Activated naive CD8-positive, alpha-beta T cell treated with anti-CD3 and anti-CD28 coated beads, Interleukin-2, amount 50 U/mL, for 16 hours (primary cell): Measurements from ENCODE around the gene EPHB1.

Experiments used
- DNase-seq: peaks from one replicate; pipeline ENCODE4 v3.0.0-alpha.2; 2020; ENCODE audit warnings: low read depth, low spot score

EPHB1 gene

DNA sequence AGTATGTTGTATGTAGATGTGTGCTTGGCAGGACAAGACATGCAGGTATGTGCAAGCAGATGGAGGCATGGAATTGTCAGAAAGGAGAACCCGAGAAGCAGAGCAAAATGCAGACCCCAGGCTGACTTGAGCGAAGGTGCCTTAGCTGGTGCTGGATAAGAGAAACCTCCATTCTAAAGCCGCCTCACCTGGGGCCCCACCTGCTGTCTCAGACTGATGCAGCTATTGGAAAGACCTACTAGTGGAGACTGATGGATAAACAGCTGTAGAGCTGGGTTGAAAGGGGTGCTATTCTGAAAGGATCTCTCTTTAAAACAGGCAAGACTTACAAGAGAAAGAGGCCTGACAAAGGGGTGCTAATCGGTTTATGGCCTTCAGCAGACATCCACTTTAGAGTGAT, 86.2 kb downstream of the EPHB1 start:
- DNase-seq: no peak

DNA sequence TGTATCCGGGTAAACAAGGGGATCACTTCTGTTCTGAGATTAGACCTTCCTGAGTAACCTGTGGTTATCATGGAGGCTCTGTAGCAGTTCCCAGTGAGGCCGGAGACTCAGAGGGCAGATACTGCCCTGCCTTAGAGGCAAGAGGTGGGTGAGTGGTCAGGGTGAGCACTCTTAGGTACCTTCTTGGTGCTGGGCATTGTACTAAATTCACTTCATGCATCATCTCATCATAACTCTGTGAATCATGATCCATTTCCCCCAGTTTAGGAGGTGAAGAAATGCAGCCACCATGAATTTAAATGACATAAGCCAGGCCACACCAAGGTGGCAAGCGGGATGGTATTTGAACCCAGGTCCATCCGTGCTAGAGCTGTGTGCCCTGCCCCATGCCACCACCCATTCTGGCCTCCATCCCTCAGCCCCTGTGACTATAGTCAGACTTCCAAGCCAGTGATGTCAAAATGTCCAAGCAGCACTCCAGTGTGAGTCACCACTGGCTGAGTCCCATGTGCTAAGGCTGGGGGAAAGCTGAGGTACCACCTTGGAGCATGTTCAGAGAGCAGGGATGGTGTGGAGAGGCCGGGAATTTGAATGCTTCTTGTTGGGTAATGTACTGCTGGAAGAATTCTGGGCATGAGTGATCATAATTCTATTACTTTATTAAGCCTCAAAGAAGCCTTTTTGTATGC, 88.8 kb downstream of the EPHB1 start:
- DNase-seq: no peak

DNA sequence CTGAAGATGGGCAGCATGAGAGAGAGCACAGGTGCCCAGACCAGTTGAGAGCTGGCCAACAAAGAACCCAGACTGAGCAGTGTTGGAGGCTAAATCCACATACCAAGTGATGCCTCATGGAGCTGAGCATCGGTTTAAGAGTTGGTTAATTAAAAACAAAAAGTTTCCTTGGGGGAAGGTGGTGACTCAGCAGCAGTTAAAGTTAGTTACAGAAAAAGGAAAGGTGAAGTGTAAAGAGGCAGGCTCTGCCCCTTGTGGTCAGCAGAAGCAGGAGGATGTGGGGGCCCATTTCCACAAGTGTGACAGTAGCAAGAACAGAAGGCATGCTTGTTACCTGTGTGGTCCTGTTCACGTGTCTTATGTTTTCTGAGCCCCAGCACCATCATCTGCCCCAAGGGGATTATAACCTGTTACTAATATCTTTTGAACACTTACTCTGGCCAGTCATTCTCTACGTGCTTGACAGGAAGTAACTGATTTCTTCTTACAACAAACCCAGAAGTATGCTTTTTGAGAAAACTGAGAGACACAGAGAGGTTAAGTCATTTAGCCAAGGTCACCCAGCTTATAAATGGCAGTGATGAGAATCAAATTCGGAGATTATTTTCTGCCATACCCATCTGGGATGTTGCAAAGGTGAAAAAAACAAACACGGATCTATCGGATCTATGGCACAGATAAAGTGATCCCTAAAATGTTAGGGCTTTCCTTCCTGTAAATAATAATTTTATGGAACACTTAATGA, 91.0 kb downstream of the EPHB1 start:
- DNase-seq: no peak

DNA sequence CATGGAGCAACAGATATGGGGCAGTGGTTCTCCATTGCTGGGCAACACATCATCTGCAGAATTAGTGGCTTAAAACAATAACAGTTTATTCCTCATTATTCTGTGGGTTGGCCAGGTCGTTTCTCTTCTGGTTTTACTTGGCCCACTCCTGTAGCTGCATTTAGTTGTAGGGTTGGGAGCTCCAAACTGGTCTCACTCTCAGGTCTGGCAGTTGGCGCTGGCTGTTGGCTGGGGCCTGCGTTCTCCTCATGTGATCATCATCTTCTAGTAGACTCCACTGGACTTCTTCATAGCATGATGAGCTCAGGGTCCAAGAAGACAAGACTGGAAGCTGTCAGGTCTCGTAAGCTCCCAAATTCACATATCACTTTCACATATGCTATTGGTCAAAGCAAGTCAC, 91.9 kb downstream of the EPHB1 start:
- no peak for DNase-seq

DNA sequence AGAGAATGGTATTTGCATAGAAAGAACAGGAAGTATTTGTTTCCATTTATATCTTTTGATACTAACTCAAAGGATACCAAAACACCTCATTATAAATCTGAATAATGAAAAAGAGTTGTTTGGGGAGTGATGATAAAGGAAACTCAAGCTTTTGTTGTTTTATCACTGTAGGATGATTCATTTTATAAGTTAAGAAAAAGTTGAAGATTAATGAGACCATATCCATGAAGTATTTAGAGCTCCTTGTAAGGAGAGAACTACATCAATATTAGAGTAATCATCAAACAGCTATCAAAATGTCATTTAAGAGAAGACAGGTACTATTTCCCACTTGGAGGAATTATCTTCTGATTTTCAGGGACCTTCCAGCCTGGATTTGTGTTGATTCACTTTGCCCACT, 92.5 kb downstream of the EPHB1 start:
- DNase-seq: no peak

DNA sequence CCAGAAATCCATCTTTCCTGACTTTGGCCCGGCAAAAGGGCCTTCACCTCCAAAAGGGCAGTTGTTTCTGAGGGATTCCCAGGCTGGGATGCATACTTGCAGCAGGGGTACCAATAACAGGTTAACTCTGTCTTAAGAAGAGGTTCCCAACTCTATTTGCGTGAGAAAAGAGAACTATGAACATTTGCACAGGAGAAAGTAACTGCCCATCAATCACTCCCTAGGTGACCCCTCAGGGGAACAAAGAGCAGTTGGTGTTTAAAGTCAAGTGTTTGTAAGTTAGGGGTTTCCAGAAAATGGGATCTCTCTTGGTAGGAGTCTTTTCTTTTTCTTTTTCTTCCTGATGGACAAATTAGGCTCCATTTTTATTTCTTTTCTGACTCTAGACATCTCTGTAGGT, 97.3 kb downstream of the EPHB1 start:
- DNase-seq: no peak

DNA sequence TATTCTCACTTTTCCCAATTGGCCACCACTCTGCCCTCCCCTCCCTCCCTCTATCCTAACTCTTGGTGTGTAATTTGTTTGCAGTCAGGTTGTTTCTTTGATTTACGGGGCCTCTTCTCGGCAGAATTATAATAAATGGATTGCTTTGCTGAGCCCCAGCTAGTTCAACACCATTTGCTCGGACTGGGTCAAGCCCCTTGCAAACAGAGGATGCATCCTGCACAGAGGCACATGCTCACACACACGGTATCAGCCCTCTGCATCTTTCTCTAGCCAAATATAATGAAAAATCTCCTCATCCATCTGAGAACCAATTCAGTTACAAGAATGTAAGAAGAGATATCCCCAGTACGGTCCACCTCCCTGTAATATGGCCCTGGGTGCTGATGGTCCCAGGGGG, 97.7 kb downstream of the EPHB1 start:
- no peak for DNase-seq

DNA sequence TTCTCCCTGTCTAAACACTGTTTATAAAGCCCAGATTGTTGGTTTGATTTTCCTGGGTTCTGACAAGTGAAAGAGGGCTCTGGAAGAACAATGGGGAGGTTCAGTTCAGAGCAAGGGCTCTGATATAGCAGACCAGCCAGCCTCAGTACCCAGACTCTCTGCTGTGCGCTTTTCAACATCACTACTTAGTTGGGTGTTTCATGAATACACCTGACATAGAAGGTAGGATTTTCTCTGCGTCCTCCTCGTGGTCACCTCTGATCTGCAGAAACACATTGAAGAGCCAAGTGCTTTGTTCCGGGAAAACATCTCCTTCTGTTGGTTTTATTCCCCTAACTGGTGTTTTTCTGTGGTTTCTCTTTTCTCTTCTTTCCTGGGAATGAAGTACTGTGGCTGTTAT, 99.5 kb downstream of the EPHB1 start:
- DNase-seq: no peak

DNA sequence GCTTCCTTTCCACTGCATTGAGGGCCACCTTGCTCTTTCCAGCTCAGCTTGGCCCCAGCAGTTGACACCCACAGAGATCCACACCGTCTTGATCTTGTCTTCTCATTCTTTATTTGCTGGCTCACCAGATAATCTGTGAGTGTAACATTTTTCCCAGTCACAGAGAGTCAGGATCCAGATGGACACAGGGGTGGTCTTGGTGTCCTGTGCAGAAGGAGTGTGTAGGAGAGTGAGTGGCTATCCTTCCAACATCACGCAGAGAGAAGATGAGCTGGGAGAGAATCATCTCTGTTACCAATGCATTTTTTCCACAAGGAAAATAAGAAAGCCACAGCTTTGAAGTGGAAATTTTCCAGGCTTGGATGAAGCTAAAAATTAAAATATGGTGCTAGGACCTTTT, 100.1 kb downstream of the EPHB1 start:
- no peak for DNase-seq

DNA sequence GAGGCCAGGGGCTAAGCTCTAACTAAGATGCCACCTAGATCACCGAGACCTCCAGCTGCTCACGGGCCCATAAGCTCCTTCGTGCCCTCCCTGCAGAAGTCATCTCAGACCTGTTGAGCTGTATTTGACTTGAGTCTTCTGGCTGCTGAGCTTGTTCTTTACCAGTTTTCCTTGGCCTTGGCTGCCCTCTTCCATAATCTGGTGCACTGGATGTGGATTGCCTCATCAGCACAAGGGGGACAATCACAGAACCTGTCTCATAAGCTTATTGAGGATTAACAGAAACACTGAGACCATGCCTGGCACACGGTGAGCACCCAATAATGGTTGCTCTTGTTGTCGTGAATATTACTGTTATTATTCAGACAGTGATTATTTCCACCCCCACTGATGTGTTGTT, 101.1 kb downstream of the EPHB1 start:
- DNase-seq: no peak

DNA sequence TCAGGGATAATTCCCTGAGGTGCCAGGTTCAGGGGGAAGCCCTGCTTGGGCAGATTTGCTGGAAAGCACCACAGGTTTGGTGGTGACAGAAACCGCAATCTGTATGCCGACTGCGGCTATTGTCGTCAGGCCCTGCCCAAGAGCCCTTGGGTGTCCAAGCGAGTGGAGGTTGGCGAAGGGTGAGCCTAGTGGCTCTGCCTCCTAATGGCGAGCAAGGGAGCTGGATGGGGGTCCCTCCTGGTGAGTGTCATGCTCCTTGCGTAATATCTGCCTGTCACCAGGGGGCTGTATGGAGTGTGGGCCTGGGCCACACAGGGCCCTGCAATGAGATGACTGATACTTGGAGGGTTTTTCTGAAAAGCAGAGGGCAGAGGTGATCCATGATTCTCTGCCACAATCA, 101.6 kb downstream of the EPHB1 start:
- DNase-seq: no peak

DNA sequence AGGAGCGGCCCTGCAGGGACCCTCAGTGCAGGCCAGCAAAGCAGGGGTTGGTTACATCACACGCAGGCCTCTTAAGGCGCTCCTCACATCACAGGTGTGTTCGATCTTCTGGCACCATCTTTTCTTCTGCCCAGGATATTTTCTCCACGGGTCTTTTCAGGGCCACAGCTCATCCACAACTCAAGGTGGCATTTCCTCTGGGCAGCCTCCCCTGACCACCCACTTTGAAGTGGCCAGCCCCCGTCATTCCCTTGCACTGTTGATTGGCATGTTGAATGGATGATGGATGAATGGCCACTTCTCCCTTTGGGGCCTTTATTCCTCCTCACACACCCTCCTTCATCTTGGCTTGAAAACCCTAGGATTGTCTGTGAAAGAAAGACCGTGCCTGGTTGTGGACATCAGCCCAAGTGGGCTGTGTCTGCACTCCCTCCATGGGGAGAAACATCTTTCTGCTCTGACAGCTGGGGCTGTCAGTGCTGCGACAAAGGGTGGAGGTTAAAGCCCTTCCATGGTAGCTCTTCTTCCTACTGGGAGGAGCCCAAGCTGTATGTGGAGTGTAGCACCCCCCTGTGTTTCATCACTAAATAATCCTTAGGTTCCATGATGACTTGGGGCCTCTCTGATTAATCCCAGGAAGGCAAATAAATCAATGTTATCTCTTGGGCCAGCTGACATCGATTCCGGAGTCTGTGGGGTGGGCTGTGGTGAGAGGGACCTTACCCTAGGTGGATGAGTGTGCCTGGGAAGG, 102.5 kb downstream of the EPHB1 start:
- no peak for DNase-seq

DNA sequence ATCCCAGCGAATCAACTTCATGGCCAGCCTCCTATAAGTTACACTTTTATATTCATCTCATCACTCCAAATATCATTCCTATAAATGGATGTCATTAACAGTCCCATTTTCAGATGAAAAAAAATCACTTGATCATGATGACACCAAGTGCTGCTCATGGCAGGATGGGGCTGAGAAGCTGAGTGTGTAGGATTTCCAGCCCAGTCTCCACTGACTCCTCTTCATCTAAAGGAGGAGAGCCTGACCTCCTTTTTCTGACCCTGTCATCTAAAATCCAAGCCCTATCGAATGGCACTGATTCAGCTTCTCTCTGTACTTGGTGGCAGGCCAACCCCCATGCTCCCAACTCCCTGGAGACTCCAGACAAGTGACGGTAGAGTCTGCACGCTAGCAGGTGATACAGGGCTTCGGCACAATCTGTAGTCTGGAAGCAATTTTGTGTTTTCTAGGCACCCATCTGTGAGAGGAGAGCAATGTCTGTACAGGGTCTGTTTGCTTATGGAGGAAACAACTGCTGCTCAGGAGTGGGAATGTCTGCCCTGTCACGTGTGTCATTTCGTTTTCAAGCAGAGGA, 103.2 kb downstream of the EPHB1 start:
- no peak for DNase-seq

DNA sequence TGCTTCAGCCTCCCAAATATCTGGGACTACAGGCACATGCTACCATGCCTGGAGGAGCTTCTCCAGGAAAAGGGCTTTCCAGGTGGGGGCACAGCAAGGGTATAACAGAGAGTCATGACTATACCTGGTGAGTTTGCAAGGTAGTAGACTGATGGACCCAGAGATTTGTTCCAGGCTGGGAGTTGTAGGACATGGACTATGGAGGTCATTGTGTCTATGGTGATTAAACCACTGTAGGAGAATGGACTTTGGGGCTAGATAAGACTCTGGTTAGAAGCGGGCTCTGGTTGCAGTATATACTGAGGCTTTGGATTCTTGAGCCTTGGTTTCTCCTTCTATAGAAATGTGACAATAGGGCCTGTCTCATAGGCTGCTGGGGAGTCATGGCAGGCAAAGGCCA, 104.7 kb downstream of the EPHB1 start:
- DNase-seq: no peak

DNA sequence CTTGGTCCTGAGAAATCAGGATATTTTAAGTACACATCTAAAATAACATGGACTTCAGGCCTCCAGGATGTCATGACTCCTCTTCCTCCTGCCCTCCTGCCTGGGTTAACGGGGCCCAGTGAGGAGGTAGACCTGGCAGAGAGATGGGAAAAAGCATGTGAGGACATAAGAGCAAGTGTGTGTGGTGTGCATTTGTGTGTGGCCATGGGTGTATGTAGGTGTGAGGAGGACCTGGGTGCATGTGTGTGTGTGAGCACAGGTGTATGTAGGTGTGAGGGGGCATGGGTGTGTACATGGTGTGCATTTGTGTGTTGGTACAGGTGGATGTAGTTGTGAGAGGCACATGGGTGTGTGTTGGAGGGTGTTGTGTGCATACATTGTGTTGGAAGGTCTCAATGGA, 105.4 kb downstream of the EPHB1 start:
- DNase-seq: no peak

DNA sequence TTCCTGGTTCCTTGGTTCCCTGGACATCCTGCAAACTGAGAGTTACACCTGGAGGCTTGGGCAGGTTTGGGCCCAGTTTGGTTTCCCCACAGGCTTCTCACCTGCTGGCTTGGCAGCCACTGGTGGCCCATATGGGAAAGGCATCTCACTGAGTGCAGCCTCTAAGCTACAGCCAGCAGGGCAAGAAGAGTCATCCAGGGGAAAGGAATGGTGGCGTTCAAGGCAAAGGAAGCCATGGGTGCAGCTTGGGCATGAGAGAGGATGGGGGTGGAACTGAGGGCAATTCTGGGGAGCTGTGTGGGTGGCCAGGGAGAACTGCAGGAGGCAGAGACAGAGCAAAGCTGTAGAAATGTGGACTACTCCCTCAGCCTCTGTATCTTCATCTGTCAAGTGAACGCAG, 106.4 kb downstream of the EPHB1 start:
- no peak for DNase-seq

DNA sequence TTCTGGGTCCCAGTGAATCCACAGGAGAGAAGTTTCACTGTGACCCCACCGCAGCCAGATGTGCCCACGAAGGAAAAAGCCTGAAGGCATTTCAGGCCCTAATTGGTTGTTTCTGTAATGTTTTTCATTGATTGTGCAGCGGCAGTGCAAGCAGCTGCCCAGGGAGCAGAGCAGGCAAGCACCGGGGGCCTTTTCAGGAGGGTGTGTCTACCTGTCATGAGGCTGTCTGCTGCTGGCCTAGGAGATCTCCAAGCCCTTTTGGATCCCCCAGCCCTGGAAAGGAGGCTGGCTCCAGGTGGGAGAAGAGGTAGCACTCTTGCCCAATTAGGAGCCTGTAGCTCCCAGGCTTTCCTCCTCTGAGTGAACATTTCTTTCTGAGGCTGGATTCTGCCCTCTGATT, 108.8 kb downstream of the EPHB1 start:
- no peak for DNase-seq

DNA sequence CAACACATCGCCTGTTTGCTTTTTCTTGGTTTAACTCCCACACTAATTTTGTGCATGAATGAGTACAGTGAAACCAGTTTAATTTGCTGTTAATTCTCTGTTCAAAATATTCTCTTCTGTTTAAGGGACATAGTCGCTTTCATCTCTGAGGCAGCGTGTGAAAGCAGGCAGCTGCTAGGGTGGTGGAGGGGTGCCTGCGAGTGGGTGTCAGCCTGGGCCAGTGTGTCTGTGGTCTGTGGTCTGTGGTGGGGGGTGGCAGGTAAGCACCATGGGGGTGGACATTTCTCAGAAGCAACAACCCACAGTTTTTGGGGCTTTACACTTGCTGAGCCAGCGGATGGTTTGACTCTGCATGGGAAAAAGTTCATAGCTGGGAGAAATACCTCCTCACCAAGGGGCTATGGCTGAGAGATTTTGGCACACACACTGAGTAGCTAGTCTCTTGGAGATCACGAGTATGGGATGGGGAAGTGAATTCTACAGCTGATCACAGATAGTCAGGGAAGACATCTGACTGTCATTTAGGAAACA, 109.2 kb downstream of the EPHB1 start:
- no peak for DNase-seq

DNA sequence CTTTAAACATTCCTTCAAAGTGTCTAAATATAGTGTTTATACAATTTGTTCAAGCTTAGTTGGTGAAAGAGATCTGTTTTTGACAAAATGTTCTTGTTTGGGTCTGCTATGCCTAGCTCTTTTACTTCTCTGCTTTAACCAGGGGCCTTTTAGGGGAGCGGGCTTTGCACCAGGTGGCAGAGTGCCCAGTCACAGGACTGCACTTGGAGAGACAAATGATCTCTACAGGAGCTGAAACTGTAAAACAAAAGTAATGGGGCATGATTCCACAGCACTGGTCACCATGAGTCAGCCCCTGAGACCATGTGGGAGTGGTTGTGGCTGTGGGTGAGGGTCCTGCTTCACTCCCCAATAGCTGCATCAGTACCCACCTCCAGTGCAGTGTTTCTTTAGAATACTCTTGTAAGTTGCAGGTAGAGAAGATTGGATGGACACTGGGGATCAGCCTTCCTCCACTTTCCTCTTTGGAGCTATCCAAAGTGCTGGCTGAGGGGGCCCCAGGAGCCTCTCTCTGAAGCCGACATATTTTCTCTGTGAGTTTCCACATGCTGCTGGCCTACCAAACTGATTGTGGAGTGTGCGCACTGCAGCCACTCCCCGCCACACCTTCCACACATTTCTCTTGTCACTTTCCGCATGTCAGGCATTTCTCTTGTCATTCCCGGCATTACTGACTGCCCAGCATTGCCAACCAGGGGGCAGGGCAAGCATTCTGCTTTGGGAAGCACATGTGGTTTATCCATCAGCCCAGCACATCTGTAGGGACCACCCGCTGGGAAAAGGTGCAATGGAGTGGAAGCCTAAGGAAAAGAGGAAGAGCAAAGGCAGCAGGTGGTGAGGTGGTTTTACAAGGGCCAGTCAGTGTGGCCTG, 110.0 kb downstream of the EPHB1 start:
- no peak for DNase-seq

DNA sequence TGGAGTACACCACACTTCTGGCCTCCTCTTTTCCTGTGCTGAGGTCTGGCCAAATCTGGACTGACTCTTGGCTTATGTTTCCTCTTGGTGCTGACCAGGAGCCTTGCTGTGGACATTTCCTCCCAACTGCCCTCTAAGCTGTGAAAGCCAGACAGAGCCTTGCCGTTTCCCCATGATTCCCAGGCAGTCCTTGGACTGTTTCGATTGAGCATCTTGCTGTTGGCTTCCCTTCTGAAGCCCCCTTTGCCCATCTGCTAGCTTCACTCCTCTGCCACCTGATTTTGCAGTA, 110.5 kb downstream of the EPHB1 start:
- no peak for DNase-seq

DNA sequence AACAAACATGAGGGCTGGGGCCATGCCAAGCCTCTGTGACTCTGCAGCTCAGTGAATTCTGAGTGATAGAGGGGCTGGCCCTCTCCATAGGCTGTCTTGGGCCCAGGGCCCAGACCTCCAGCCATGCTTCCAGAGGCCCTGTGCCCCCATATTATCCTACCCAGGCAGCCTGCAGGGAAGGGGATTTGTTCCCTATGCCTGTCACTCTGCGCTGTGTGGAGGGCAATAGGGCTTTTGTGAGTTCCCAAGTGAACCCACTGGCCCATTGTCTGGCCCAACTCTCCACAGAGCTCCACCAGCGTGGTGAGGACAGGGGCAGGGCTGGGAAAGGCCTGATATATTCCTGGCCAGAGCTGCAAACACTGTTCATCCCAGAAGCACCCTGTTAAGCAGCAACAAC, 113.2 kb downstream of the EPHB1 start:
- DNase-seq: no peak

DNA sequence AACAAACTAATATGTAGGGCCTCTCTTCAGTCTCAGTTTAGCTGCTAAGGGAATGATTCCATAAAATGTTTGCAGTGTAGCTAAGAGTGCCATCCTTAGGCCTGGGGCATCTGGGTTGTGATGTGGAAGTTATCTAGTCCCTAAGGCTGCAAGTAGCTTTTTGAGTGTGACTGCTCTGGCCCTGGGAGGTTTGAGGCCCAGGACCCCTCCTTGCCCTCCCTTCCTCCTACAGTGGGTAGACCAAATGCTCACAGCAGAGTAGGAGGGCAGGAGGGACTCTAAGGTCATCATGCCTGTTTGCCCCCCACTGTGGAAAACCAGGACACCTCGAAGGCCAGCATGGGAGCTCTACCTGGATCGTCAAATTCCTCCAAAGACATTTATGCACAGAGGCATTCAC, 115.0 kb downstream of the EPHB1 start:
- no peak for DNase-seq
